ENCODE measurements around the gene MAGEC2. TPM values are rescaled to one million over a fixed set of nuclear protein-coding genes. Genes with fewer than 3 reads are reported as not detected.

MAGEC2 gene
- total RNA-seq, 1 experiment from 2014 or later, result not detected

DNA sequence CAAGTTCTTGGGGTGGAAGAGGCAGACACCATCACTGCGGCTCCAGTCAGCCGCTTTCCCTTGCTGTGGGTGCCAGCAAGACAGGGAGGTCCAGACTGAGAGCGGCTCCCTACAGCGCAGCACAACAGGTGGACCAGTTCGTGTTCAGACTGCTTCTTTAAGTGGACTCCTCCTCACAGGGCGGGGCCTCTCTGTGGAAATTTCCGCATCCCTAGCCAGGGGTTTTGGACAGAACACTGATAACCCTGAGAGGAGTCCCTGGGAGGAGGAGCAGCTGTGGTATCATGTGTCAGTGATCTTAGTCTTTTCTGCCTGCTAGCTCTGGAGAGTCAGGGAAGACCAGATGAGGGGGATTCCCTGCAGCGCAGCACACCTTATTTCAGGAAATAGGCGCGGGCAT lies 48.5 kb downstream of the MAGEC2 start:
- no peak for DNase-seq
- no peaks in the 10 kb centered on the region for H3K4me1 ChIP-seq

More for the DNA sequence above, 48.5 kb downstream of the MAGEC2 start:
- no TSS peak for BruUV-seq (replicated peaks)
- H3K9me3 Mint-ChIP-seq (ENCODE audit: unreplicated experiment), result no peaks in the 10 kb centered on the region
- H3K9me3 ChIP-seq, result no peaks in the 10 kb centered on the region
- no peaks in the 10 kb centered on the region for H3K4me1 Mint-ChIP-seq (ENCODE audit: low read depth, unreplicated experiment)
- POLR2A ChIA-PET, result no interaction called here
- H3K4me3 Mint-ChIP-seq (ENCODE audit: unreplicated experiment), result no peak overlapping the region
- no peaks in the 10 kb centered on the region for H3K27me3 Mint-ChIP-seq (ENCODE audit: insufficient read depth, unreplicated experiment)
- no peak overlapping the region for H3K27ac Mint-ChIP-seq (ENCODE audit: unreplicated experiment)
- H3K36me3 ChIP-seq (ENCODE audit: control insufficient read depth, insufficient read depth, low read length), result no peaks in the 10 kb centered on the region
- intact Hi-C loops (cut with micrococcal nuclease; ENCODE audit: unreplicated experiment), result no loop called here
- CTCF ChIA-PET, result no interaction called here
- no peak overlapping the region for H3K4me3 ChIP-seq (ENCODE audit: low read depth, low read length)
- no peaks in the 10 kb centered on the region for H3K27me3 ChIP-seq (replicated peaks; ENCODE audit: control insufficient read depth, insufficient read depth, low read length)
- no peaks in the 10 kb centered on the region for H3K36me3 Mint-ChIP-seq (ENCODE audit: insufficient read depth, unreplicated experiment)
- TF ChIP-seq, protein P1, sequence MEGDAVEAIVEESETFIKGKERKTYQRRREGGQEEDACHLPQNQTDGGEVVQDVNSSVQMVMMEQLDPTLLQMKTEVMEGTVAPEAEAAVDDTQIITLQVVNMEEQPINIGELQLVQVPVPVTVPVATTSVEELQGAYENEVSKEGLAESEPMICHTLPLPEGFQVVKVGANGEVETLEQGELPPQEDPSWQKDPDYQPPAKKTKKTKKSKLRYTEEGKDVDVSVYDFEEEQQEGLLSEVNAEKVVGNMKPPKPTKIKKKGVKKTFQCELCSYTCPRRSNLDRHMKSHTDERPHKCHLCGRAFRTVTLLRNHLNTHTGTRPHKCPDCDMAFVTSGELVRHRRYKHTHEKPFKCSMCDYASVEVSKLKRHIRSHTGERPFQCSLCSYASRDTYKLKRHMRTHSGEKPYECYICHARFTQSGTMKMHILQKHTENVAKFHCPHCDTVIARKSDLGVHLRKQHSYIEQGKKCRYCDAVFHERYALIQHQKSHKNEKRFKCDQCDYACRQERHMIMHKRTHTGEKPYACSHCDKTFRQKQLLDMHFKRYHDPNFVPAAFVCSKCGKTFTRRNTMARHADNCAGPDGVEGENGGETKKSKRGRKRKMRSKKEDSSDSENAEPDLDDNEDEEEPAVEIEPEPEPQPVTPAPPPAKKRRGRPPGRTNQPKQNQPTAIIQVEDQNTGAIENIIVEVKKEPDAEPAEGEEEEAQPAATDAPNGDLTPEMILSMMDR (IDR thresholded peaks at IDR 0.05; ENCODE audit: insufficient read depth in 1 of 2, low read depth in 1 of 2, low read length in 1 of 2, severe bottlenecking in 1 of 2, unreplicated experiment in 1 of 2), result no peak

All from Caco-2 (cell line).